ENCODE results near the gene XNDC1N.

XNDC1N gene

DNA sequence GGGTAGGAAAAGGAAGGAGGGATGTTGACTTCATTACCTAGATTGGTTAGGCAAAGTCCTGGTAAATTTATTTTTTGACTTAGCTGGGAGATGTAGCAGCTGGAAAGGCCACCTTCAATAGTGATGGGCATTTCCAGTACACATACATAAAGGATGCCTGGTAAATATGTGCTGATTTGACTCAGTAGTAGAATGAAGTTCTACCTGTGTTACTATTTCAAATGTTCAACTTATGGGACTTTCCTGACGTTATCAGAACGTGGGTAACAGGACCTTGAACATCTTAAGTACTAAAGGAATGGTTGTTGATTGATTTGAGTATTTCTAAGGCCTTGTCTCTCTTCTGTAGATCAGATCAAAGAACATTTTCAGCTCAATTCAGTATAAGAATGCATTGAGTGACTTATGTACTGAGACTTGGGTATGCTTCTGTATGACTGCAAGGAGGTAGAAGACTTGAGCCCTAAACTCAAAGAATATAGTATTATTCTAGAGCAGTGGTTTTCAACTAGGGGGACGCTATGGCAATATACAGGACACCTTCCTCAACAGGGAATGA lies 27.6 kb upstream of the XNDC1N start:
- Histone ChIP-seq H3K27ac (no peak overlapping the region), H3K9ac (no peak overlapping the region), H4K20me1 (ENCODE audit: insufficient read depth) (no peaks in the 10 kb centered on the region; the same call in 1 of the 2 replicates), H3K4me3 (IDR thresholded peaks at IDR 0.05; ENCODE audit: insufficient read depth, low read depth, low read length) (no peak overlapping the region), H3K4me2 (no peak overlapping the region), H3K79me2 (ENCODE audit: insufficient read depth, low read depth) (no peaks in the 10 kb centered on the region), H3K27me3 (ENCODE audit: insufficient read depth, low read depth) (no peaks in the 10 kb centered on the region), H3K36me3 (ENCODE audit: insufficient read depth) (no peaks in the 10 kb centered on the region), H3K4me1 (ENCODE audit: low read depth, poor library complexity, severe bottlenecking) (no peaks in the 10 kb centered on the region), H2AFZ (ENCODE audit: low read depth) (no peak overlapping the region)
- TF ChIP-seq, protein P1, sequence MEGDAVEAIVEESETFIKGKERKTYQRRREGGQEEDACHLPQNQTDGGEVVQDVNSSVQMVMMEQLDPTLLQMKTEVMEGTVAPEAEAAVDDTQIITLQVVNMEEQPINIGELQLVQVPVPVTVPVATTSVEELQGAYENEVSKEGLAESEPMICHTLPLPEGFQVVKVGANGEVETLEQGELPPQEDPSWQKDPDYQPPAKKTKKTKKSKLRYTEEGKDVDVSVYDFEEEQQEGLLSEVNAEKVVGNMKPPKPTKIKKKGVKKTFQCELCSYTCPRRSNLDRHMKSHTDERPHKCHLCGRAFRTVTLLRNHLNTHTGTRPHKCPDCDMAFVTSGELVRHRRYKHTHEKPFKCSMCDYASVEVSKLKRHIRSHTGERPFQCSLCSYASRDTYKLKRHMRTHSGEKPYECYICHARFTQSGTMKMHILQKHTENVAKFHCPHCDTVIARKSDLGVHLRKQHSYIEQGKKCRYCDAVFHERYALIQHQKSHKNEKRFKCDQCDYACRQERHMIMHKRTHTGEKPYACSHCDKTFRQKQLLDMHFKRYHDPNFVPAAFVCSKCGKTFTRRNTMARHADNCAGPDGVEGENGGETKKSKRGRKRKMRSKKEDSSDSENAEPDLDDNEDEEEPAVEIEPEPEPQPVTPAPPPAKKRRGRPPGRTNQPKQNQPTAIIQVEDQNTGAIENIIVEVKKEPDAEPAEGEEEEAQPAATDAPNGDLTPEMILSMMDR (conservative IDR thresholded peaks at IDR 0.05; ENCODE audit: low read depth, low read length), result no peak

DNA sequence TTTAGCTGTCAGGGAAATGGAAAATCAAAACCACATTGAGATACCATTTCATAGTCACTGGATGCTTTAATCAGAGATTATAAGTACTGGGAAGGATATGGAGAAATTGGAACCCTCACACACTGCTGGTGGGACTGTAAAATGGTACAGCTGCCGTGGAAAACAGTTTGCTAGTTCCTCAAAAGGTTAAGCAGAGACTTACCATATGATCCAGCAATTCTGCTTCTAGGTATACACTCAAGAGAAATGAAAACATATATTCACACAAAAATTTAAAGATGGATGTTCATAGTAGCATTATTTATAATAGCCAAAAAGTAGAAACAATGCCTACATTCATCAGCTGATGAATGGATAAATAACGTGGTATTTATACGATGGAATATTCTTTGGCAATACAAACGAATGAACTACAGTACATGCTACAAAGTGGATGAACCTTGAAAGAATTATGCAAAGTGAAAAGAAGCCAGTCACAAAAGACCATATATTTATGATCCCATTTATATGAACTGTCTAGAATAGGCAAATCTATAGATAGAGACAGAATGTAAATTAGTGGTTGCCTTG lies 23.4 kb upstream of the XNDC1N start:
- Histone ChIP-seq H4K20me1 (ENCODE audit: insufficient read depth) (0 out of 2 replicates have a peak, but pooled peaks cover 4% of the 10 kb centered on the region), H3K27ac (no peak overlapping the region), H3K4me2 (no peak overlapping the region), H3K27me3 (ENCODE audit: insufficient read depth, low read depth) (no peaks in the 10 kb centered on the region), H3K79me2 (ENCODE audit: insufficient read depth, low read depth) (no peaks in the 10 kb centered on the region), H3K9ac (no peak overlapping the region), H2AFZ (ENCODE audit: low read depth) (no peak overlapping the region), H3K4me1 (ENCODE audit: low read depth, poor library complexity, severe bottlenecking) (peaks cover 18% of the 10 kb centered on the region), H3K4me3 (IDR thresholded peaks at IDR 0.05; ENCODE audit: insufficient read depth, low read depth, low read length) (no peak overlapping the region), H3K36me3 (ENCODE audit: insufficient read depth) (no peaks in the 10 kb centered on the region)
- TF ChIP-seq, protein P1 (conservative IDR thresholded peaks at IDR 0.05; ENCODE audit: low read depth, low read length), result no peak

DNA sequence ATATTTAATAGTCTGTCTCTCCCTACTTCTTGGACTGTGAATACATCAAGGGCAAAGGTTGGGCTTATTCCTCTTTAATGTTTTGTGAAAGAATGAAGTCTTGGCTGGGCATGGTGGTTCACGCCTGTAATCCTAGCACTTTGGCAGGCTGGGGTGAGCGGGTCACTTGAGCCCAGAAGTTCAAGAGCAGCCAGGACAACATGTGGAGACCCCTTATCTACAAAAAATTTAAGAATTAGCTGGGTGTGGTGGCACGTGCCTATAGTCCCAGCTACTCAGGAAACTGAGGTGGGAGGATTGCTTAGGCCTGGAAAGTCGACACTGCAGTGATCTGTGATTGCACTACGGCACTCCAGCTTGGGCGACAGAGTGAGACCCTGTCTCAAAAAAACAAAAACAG lies 20.6 kb upstream of the XNDC1N start:
- peaks cover 21% of the 10 kb centered on the region for H3K4me1 ChIP-seq (ENCODE audit: low read depth, poor library complexity, severe bottlenecking)
- H3K79me2 ChIP-seq (ENCODE audit: insufficient read depth, low read depth), result no peaks in the 10 kb centered on the region
- TF ChIP-seq, protein P1 (conservative IDR thresholded peaks at IDR 0.05; ENCODE audit: low read depth, low read length), result no peak
- H3K9ac ChIP-seq, result no peak overlapping the region
- no peak overlapping the region for H3K4me3 ChIP-seq (IDR thresholded peaks at IDR 0.05; ENCODE audit: insufficient read depth, low read depth, low read length)
- H3K36me3 ChIP-seq (ENCODE audit: insufficient read depth), result no peaks in the 10 kb centered on the region
- H3K27me3 ChIP-seq (ENCODE audit: insufficient read depth, low read depth), result no peaks in the 10 kb centered on the region
- no peak overlapping the region for H3K4me2 ChIP-seq
- no peak overlapping the region for H2AFZ ChIP-seq (ENCODE audit: low read depth)
- 0 out of 2 replicates have a peak, but pooled peaks cover 4% of the 10 kb centered on the region for H4K20me1 ChIP-seq (ENCODE audit: insufficient read depth)
- H3K27ac ChIP-seq, result no peak overlapping the region

DNA sequence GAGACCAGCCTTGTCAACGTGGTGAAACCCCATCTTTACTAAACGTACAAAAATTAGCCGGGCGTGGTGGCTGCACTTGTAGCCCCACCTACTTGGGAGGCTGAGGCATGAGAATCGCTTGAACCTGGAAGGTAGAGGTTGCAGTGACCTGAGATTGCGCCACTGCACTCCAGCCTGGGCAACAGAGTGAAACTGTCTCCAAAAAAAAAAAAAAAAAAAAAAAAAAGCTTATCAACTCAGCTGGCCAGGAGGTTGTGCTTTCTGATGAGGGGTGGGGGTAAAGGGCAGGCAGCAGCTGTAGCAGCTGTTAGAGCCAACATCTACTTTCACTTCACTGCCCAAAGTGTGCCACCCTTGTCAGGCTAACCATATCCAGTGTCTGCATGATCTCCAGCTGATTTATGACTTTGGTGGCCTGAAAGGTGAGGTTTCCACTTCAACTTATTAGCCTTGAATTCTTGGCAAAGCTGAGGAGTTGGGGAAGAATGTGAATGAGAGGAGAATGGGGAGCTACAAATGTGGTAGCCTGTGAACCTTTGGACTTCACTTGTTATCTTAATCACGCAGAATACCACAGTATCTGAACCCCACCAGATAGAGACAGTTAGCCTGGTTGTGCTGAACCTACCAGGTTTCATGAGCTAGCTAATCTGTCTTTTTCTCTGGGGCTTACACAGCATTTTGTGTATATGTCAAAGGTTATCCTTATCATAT lies 20.1 kb upstream of the XNDC1N start:
- Histone ChIP-seq H3K4me1 (ENCODE audit: low read depth, poor library complexity, severe bottlenecking) (peaks cover 21% of the 10 kb centered on the region), H3K27ac (no peak overlapping the region), H2AFZ (ENCODE audit: low read depth) (no peak overlapping the region), H3K27me3 (ENCODE audit: insufficient read depth, low read depth) (no peaks in the 10 kb centered on the region), H3K9ac (no peak overlapping the region), H3K36me3 (ENCODE audit: insufficient read depth) (no peaks in the 10 kb centered on the region), H4K20me1 (ENCODE audit: insufficient read depth) (0 out of 2 replicates have a peak, but pooled peaks cover 4% of the 10 kb centered on the region), H3K4me2 (peak overlapping the region; percentile 47; the same call in 1 of the 2 replicates), H3K4me3 (IDR thresholded peaks at IDR 0.05; ENCODE audit: insufficient read depth, low read depth, low read length) (no peak overlapping the region), H3K79me2 (ENCODE audit: insufficient read depth, low read depth) (no peaks in the 10 kb centered on the region)
- TF ChIP-seq, protein P1 (conservative IDR thresholded peaks at IDR 0.05; ENCODE audit: low read depth, low read length), result no peak
